Right lung (tissue), 5 donors: Measurements from ENCODE around the gene COL16A1. TPM values are rescaled to one million over a fixed set of nuclear protein-coding genes. Genes with fewer than 3 reads are reported as not detected.

Experiments used
- DNase-seq, 2 donors: peaks; one replicate each; pipeline ENCODE4 v3.0.0-alpha.2; 2013
- polyA plus RNA-seq, 5 donors: library from polyadenylated mRNA; unstranded; fragments of 120-200 nt; gene quantifications; one replicate each; pipeline versions ENCODE4 v1.2.1 to v1.2.3, GENCODE V29; 2013; ENCODE audit warnings: inconsistent platforms in 1 of 5, low replicate concordance in 1 of 5; ENCODE audit not compliant: insufficient read length in 5 of 5, insufficient read depth in 1 of 5

COL16A1 gene
- polyA plus RNA-seq, 5 donors: 99.7 to 160 (median 132) TPM

DNA sequence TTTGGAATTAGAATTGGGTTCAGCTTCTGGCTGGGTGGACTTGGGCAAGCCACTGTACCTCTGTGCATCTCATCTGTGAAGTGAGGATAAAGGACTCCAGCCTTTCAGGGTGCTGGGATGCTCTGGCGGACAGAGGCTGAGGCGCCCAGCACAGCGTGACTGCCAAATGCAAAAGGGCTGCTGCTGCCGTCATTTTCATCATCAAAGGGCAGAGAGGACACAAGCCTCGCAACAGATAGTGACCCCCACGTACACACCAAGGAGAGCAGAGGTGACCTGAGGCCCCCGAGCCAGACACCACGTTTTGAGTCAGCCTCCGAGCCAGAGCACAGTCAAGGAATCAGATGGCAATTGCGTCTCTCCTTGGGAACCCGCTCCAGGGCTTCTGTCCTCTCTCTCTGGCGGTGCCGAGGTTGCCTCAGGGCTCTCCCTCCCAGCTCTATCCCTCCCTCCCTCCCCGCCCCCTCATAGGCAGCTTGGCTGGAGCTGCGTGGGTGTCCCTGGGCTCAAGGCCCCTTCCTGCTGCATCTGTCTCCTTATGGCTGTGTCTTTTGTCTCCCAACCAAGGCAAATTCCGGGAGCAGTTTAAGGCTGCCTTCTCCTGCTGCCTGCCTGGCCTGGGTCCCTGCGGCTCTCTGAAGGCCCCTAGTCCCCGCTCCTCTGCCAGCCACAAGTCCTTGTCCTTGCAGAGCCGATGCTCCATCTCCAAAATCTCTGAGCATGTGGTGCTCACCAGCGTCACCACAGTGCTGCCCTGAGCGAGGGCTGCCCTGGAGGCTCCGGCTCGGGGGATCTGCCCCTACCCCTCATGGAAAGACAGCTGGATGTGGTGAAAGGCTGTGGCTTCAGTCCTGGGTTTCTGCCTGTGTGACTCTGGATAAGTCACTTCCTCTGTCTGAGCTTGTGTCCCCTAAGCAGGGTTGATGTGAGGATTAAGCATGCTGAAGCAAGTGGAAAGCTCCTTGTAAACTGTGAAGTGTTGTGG is 77.3 kb downstream of the COL16A1 start:
- no peak for DNase-seq

DNA sequence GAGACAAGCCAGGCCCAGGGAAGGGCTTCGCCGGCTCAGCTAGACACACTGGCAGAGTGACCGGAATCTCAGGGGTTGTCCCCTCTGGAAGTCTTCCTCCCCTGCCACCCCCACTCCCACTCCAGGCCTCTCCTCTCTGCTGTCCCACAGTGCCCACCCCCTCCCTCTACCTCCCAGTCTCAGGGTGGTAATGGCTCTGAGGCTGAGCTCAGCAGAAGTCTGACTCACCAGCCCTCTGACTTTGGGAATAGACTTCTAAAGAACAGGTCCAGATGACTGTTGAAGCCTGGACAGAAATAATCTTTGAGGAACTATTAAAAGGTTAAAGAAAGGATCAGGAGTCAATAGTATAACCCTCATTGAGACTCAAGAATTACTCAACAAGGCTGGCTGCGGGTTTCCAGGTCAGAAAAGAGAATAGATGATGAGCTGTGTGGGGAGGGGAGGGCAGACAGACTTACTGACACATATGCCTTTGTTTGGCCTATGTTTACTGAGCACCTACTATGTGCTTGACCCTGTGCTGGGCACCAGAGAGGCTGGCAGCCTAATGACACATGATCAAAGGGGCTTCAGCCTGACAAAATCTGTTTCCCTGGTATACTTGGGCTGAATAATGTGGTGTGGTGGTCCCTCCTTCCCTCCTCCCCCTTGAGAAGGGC is 78.1 kb downstream of the COL16A1 start:
- DNase-seq: no peak

DNA sequence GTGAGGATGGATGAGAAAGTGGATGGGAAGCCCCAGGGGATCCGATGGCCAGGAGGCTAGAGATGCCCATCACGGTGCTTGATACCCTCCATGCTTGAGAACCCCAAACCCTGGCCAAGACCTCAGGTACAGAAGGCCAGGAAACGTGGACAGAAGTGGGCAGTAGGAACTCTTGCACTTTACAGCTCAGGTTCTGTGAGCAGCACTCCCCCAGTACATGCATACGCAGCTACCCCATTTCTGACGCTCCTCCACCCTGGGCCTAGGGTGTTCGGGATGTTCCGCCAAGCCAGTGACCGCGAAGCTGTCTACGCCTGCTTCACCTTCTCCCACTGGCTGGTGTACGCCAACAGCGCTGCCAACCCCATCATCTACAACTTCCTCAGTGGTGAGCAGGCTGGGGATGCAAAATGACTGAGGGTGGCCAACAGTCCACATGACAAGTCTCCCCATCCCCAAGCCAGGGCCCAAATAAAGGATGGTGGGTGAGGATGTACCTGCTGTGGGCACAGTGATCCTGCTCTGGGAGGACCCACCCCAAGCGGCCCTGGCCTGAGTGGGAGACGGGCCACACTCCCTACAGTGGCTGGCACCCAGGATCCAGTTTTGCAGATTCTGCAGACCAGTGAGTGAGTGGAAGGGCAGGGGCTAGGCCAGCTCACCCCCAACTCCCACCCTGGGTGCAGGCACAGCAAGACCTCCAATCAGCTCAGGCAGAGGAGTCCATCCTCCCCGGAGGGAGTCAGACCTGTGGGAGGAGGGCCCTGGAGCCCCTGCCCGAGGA is 78.9 kb downstream of the COL16A1 start:
- no peak for DNase-seq

DNA sequence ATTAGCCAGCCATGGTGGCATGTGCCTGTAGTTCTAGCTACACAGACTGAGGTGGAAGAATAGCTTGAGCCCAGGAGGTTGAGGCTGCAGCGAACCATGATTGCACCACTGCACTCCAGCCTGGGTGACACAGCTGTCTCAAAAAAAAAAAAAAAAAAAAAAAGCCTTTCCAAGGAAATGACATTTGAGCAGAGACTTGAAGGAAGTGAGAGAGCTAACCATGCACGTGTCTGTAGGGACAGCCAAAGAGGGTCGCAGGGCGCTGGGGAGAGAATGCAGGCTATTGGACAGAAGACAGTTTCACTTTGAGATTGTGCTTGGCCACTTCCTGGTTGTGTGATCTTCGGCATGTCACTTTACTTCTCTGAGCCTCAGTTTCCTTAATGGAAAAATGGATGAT is 79.5 kb downstream of the COL16A1 start:
- DNase-seq: no peak

DNA sequence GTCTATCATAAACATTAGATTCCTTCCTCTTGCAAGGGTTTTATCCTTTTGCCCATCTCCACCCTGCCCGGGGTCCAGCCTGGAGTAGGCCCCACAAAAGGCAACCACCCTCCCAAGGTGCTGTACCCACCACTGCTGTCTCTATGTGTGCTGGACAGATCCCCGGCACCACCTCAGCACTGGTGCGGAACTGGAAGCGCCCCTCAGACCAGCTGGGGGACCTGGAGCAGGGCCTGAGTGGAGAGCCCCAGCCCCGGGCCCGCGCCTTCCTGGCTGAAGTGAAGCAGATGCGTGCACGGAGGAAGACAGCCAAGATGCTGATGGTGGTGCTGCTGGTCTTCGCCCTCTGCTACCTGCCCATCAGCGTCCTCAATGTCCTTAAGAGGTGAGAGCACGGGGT is 80.5 kb downstream of the COL16A1 start:
- no peak for DNase-seq

DNA sequence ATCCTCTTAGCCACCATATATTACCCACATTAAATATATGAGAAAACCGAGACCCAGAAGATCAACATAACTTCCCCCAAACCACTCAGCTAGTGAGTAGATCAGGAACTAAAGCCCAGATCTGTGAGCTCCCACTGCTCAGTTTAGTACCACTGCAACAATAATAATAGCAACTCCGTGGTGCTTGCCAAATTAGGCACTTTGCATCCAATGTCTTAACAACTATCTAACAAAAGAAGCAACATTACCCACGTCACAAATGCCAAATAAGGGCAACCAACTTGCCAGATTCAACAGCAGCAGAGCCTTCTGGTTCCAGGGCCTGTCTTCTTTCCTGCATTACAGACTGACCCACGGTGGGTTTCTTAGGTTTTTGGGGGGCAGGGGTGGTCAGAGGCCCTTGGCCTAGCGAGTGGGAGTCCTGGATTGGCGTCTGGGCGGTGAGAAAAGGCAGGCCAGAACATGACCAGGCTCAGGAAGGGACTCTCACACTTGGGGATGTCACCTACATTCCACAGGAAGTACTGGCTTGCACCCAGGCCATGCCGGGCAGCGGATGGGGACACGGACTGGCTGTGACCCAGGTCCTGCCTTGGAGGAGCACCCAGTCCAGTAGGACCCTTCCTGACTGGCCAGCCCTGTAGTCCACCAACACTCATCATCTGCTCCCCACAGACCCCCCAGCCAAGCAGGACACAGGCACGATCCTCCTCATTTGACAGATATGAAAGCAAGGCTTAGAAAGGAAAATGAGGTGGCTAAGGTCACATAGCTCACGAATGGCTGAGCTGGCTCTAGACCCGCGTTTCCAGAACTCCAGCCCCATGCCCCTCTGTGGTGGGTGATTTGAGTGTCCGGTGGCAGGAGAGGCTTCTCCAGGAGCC is 81.7 kb downstream of the COL16A1 start:
- DNase-seq: no peak

DNA sequence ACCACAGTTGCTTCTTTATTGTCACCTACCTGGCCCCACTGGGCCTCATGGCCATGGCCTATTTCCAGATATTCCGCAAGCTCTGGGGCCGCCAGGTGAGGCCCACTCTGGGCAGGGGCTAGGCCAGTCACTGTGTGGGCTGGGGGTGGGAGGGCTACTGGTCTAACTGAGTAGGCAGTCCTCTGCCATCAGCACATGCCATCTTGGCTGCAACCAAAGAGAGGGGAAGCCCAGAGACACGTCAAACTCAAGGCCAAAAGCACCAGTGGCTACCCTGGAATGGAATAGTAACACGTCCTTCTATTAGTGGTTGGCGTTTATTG is 82.4 kb downstream of the COL16A1 start:
- DNase-seq: no peak

DNA sequence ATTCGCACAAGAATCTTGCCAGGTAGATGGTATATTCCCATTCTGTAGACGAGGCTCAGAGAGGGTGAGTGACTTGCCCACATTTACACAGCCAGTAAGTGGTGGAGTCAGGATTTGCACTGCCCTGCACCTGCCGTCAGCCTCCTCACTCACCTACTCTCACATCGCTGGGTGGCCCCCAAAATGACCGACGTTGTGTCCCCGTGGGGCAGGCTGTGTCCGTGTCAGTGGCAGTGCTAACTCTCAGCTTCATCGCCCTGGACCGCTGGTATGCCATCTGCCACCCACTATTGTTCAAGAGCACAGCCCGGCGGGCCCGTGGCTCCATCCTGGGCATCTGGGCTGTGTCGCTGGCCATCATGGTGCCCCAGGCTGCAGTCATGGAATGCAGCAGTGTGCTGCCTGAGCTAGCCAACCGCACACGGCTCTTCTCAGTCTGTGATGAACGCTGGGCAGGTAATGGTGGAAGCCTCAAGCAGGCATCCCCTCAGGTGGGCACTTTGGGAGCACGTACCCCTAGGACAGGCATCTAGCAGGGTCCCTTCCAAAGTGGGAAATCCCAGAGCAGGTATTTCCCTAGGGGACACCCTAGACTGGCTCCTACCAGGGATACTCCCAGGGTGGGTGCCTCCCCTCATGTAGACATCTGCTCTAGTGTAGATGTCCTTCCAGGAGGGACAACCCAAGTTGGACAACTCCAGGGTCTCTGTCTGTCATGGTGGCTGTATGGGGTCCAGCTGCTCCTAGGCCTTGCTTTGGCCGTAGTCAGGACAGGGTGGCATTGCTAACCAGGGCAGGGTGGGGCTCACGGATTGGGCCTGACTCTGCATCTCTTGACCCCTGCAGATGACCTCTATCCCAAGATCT is 83.0 kb downstream of the COL16A1 start:
- DNase-seq: no peak

DNA sequence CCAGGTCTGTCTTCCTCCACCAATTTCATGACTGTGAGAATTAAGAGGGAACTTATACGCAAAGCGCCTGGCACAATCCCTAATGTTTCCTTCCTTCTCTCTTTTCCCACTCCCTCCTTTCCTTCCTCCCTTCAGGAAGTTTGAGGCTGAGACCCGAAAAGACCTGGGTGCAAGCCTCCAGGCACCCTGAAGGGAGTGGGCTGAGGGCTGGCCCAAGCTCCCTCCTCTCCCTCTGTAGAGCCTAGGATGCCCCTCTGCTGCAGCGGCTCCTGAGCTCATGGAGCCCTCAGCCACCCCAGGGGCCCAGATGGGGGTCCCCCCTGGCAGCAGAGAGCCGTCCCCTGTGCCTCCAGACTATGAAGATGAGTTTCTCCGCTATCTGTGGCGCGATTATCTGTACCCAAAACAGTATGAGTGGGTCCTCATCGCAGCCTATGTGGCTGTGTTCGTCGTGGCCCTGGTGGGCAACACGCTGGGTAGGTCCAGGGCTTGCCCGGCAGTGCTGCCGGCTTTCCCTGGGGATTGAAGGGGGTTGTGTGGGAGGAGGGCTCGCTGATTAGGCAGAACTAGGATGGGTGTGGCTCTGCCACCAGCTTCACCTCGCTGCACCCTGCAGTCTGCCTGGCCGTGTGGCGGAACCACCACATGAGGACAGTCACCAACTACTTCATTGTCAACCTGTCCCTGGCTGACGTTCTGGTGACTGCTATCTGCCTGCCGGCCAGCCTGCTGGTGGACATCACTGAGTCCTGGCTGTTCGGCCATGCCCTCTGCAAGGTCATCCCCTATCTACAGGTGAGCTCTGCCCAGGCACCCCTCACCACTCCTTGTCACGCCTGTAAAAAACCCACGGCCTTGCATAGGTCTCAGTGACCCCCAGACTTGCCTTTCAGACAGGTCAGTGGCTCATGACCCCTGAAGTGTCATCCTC is 84.6 kb downstream of the COL16A1 start:
- DNase-seq: no peak

DNA sequence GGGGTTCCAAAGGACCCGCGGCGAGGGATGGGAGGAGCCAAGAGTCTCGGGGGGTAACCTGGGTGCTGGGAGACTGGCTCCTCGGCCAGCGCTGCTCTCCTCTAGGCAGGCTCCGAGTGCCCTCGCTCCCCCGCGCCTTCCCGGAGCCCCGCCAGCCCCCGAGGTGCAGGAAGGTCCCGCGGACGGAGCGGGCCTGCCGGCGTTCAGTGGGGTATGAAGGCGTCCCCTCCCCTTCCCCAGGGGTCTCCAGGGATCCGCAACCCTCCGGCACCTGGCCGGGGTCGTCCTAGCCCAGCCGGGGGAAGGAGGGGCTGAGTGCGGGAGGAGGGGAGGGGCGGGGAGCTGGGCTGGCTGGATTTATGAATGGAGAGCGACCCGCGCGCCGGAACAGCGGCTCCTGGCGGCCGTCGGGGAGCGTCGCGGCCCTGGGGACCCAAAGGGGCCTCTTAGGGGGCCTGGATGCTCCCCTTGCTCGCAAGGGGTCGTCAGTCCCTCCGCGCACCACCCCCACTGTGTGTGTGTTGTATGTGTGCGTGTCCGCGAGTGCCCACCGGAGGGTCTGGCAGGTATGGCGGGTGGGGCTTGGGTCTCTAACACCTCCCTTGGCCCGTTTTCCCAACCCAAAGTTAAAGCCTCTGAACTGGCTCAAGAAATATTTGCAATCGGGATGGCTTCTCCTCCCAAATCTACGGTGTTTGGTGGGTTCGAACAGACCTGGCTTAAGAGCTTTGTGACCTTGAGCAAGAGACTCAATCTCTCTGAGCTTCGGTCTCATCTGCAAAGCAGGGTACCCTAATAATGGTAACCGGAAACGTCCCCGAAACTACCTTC is 85.7 kb downstream of the COL16A1 start:
- DNase-seq: peak; percentile 35 to 49

DNA sequence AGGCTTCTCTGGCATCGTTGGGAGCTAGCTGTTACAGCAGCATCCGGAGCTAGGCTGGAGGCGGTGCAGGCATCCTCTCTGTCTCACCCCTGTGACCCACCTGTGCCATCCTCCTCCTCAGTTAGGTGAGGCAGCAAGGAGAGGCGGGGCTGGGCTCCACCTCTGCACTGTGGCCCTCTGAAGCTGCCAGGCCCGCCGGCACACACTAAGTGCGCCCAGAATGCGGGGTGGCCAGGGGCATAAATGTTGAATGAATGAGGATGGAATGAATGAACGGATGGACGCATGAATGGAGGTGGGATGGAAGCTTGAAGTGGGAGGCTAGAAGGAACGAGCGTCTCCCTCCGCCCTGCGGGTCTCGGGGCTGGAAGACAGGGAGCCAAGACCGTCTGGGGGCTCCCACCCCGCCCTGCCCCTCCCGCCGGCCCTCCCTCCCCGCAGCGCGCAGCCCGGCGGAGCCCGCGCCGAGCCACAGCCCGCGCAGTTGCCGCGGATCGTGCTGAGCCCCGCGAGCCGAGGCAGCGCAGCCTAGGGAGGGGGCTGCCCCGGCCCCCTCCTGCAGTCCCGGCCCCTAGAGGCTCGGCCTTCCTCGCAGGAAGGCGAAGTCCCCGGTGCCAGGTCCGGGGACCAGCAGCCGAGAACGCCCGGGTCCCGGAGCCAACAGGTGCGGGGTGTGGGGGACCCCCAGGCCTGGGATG is 86.5 kb downstream of the COL16A1 start, which contains the start of gene HCRTR1:
HCRTR1 (plus strand) TSS at position 472 of the 698 bp plus-strand sequence. CDS start 1,504 bp downstream, outside the sequence.
- no peak for DNase-seq

DNA sequence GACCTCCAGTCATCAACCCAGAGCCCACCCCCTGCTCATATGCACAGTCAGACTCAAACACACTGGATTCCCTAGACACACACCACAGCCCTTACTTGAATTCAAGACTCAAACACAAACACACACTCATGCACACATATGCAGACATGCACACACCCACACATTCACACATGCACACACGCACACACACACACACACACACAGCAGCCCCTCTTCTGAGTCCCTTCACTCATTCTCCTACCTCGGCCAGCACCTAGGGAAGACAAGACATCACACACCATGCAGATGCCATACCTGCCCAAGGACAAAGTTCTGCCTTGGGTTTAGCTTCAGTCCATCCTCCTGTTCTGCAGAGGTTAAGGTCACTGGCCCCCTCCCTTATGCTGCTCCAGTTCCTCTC is 87.9 kb downstream of the COL16A1 start:
- DNase-seq: no peak

DNA sequence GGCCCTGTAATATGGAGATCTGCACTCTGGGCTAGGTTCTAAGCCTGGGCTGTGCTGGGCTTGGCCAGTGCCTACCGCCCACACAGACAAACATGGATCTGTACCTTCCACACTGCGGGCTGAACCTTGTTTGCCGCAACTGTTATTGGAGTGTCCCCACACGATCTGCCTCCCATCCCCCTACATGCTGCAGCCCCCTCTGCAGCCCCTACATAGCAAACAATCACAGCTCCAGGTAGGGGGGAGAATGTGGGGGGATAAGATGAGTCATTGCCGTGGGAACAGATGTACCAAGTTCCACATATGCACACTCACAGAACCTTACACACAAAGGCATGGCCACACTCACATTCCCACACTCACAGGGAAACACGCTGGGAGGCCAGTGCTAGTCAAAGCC is 88.4 kb downstream of the COL16A1 start:
- DNase-seq: no peak

DNA sequence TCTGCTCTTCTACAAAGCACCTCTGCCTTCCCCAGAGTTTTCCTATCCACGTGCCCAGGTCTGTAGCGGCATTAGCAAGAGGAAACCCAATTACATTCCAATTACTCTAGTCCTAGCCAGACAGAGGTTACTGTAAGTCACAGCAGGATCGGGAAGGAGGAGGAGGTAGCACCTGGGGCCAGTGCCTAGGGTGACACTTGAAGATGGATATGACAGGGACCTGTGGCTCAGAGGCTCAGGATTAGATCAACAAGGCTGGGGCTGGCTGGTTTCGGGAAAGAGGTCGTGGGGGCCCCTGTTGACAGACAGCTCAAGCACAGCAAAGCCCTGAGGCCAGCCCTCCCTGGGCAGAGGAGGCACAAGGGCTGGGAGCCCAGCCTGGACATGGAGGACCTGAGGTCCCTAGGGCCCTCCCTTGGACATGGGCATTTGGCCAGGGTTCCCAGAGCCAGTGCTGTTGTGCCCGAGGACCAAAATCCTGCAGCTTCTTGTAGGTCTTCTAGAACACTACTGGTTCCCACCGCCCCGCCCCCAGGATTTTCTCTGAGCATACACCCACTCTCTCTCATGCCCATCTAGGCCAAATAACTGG is 89.3 kb downstream of the COL16A1 start:
- DNase-seq: no peak

DNA sequence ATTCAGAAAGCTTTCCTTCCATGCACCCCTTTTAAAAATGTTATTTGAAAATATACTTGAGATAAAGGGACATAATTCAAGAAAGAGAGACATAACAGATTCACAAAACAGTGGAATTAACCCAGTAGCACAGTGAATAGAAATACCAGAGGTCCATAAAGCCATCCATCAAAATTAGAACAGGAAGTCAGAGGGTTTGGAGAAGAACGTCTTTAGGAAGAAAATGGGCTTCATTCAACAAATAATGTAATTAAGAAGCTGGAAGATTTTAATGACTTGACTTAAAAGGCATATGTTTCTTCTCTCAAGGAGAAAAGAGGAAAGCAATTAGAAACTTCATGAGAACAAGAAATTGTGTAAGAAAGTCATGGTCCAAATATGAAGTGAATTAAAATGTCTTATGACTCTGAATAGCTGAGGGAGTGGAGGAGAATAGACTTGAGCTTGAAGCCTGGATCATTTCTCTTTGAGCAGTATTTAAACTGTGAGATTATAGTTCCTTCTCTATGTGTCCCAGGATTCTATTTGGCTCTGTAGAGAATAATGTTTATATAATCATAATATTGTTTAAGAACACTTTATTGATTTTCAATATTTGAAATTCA is 94.2 kb downstream of the COL16A1 start:
- DNase-seq: no peak

DNA sequence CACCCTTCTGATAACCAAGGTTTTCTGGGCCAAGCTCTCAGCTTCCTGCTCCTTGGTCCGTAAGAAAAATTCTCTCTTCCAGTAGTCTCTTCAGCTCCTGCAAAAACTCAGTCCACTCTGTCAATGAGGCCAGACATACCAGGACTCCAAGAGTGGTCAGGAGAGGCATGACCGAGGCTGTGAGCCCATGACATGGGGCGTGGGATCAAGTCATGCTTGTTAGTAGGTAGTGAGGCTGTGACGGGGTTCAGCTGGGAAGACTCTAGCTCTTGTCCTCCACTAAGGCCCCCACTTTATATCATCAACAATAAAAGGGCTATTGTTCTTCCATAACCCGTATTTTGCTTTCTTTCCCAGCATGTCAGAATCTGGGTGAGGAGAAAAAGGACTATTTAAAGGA is 96.5 kb downstream of the COL16A1 start:
- no peak for DNase-seq
